ENCODE data around the gene TST.

The TST gene

DNA sequence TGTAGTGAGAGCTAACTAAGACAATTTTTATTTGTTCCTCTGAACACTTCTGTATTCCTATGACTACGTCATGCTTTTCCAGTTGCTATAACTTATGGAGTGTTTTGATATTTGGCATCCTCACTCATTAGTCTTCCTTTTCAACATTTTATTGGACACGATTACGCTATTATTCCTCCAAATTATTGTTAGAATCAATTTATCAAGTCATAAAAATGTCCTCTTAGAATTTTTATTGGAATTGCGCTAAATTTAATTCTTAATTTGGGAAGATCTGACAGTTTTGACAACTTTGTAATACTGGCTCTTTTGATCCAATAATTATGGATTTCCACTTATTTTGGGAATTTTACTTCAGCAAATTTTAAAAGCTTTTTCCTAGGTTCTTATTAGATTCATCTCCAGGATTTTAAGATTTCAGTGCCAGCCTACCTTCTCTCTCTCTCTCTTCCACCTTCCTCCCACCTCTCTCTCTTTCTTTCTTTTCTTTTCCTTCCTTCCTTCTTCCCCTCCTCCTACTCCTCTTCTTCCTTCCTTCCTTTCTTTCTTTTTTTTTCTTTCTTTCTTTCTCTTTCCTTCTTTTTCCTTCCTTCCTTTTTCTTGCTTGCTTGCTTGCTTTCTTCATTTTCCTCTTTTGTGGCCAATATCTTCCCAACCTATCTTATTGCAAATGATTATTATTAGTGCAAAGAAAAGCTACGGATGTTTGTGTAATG is 50.8 kb downstream of the TST start:
- Histone ChIP-seq H3K4me1 (ENCODE audit: control insufficient read depth, insufficient read depth, low read length, poor library complexity, severe bottlenecking) (no peaks in the 10 kb centered on the region), H3K36me3 (ENCODE audit: control insufficient read depth, insufficient read depth, low read length) (no peaks in the 10 kb centered on the region), H3K4me3 (ENCODE audit: insufficient read depth, low read depth, low read length, poor library complexity, severe bottlenecking) (no peak overlapping the region), H3K27ac (ENCODE audit: insufficient read depth, low read length, poor library complexity, severe bottlenecking) (no peak overlapping the region), H3K27me3 (replicated peaks; ENCODE audit: control insufficient read depth, insufficient read depth, low read length, poor library complexity, severe bottlenecking) (no peaks in the 10 kb centered on the region), H3K9me3 (ENCODE audit: control insufficient read depth, low read length) (no peaks in the 10 kb centered on the region)
- no peak for DNase-seq

DNA sequence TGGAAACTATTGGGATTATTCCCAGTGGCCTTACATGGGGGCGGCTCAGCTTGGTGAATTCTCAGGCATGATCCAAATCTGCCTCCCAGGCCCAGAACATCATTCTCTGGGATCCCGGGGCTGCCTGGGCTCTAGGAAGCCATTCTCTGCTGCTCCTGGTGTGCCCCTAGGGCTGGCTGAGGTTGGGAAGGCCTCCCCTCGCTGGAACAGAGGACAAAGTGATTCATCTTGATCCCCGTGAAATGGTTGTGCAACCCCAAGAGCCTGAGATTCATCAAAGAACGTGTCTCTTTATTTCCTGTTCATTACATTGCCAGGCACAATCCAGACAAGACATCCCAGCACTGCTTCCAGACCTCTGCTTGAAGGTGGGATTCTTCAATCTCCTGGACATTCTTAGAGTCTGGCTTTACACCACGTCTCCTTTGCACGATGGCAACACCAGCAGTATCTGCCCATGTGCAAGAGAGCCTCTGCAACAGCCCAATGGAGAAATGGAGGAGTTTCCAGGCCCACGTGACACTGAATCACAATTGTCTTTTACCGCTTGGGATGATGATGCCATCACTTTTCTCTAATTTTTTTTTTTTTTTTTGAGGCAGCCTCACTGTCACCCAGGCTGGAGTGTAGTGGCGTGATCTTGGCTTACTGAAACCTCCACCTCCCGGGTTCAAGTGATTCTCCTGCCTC is 52.3 kb downstream of the TST start:
- H3K27ac ChIP-seq (ENCODE audit: insufficient read depth, low read length, poor library complexity, severe bottlenecking), result no peak overlapping the region
- H3K4me1 ChIP-seq (ENCODE audit: control insufficient read depth, insufficient read depth, low read length, poor library complexity, severe bottlenecking), result no peaks in the 10 kb centered on the region
- DNase-seq, result no peak
- no peaks in the 10 kb centered on the region for H3K9me3 ChIP-seq (ENCODE audit: control insufficient read depth, low read length)
- H3K36me3 ChIP-seq (ENCODE audit: control insufficient read depth, insufficient read depth, low read length), result no peaks in the 10 kb centered on the region
- H3K4me3 ChIP-seq (ENCODE audit: insufficient read depth, low read depth, low read length, poor library complexity, severe bottlenecking), result no peak overlapping the region
- no peaks in the 10 kb centered on the region for H3K27me3 ChIP-seq (replicated peaks; ENCODE audit: control insufficient read depth, insufficient read depth, low read length, poor library complexity, severe bottlenecking)

GRCh38 chr22:36965696-36966095 is 53.6 kb downstream of the TST start:
- Histone ChIP-seq H3K9me3 (ENCODE audit: control insufficient read depth, low read length) (no peaks in the 10 kb centered on the region), H3K4me3 (ENCODE audit: insufficient read depth, low read depth, low read length, poor library complexity, severe bottlenecking) (no peak overlapping the region), H3K27ac (ENCODE audit: insufficient read depth, low read length, poor library complexity, severe bottlenecking) (no peak overlapping the region), H3K36me3 (ENCODE audit: control insufficient read depth, insufficient read depth, low read length) (no peaks in the 10 kb centered on the region), H3K27me3 (replicated peaks; ENCODE audit: control insufficient read depth, insufficient read depth, low read length, poor library complexity, severe bottlenecking) (no peaks in the 10 kb centered on the region), H3K4me1 (ENCODE audit: control insufficient read depth, insufficient read depth, low read length, poor library complexity, severe bottlenecking) (no peaks in the 10 kb centered on the region)
- DNase-seq, result no peak

- Histone ChIP-seq H3K9me3 (ENCODE audit: control insufficient read depth, low read length) (no peaks in the 10 kb centered on the region), H3K36me3 (ENCODE audit: control insufficient read depth, insufficient read depth, low read length) (no peaks in the 10 kb centered on the region), H3K27me3 (replicated peaks; ENCODE audit: control insufficient read depth, insufficient read depth, low read length, poor library complexity, severe bottlenecking) (no peaks in the 10 kb centered on the region), H3K27ac (ENCODE audit: insufficient read depth, low read length, poor library complexity, severe bottlenecking) (no peak overlapping the region), H3K4me1 (ENCODE audit: control insufficient read depth, insufficient read depth, low read length, poor library complexity, severe bottlenecking) (no peaks in the 10 kb centered on the region), H3K4me3 (ENCODE audit: insufficient read depth, low read depth, low read length, poor library complexity, severe bottlenecking) (no peak overlapping the region)
- DNase-seq, result no peak
Observed at GRCh38 chr22:36964106-36964505, 55.1 kb downstream of the TST start.

- Histone ChIP-seq H3K27ac (ENCODE audit: insufficient read depth, low read length, poor library complexity, severe bottlenecking) (no peak overlapping the region), H3K36me3 (ENCODE audit: control insufficient read depth, insufficient read depth, low read length) (no peaks in the 10 kb centered on the region)
- no peak for DNase-seq
Observed at GRCh38 chr22:36963302-36963701, 55.9 kb downstream of the TST start.

GRCh38 chr22:36961626-36962025 is 57.6 kb downstream of the TST start:
- no peak for DNase-seq
- Histone ChIP-seq H3K9me3 (ENCODE audit: control insufficient read depth, low read length) (no peaks in the 10 kb centered on the region), H3K27me3 (replicated peaks; ENCODE audit: control insufficient read depth, insufficient read depth, low read length, poor library complexity, severe bottlenecking) (no peaks in the 10 kb centered on the region), H3K27ac (ENCODE audit: insufficient read depth, low read length, poor library complexity, severe bottlenecking) (no peak overlapping the region), H3K36me3 (ENCODE audit: control insufficient read depth, insufficient read depth, low read length) (no peaks in the 10 kb centered on the region), H3K4me1 (ENCODE audit: control insufficient read depth, insufficient read depth, low read length, poor library complexity, severe bottlenecking) (no peaks in the 10 kb centered on the region), H3K4me3 (ENCODE audit: insufficient read depth, low read depth, low read length, poor library complexity, severe bottlenecking) (no peak overlapping the region)

More at GRCh38 chr22:36963302-36963701, 55.9 kb downstream of the TST start:
- H3K4me1 ChIP-seq (ENCODE audit: control insufficient read depth, insufficient read depth, low read length, poor library complexity, severe bottlenecking), result no peaks in the 10 kb centered on the region
- no peak overlapping the region for H3K4me3 ChIP-seq (ENCODE audit: insufficient read depth, low read depth, low read length, poor library complexity, severe bottlenecking)
- no peaks in the 10 kb centered on the region for H3K27me3 ChIP-seq (replicated peaks; ENCODE audit: control insufficient read depth, insufficient read depth, low read length, poor library complexity, severe bottlenecking)
- H3K9me3 ChIP-seq (ENCODE audit: control insufficient read depth, low read length), result no peaks in the 10 kb centered on the region
